SU-DHL-6 (cell line): Measurements from ENCODE around the gene RACGAP1.

Experiments used
- CTCF ChIP-seq: fragments of 200-600 bp; sonication (generic); IDR thresholded peaks from one replicate; pipeline ENCODE4 v1.5.1; 2017; ENCODE audit warnings: antibody characterized with exemption, mild to moderate bottlenecking, low read length, moderate library complexity; ENCODE audit not compliant: insufficient read depth, poor library complexity, severe bottlenecking
- EZH2phosphoT487 ChIP-seq: fragments of 200-600 bp; sonication (generic), shearing (Covaris generic); conservative IDR thresholded peaks from 2 replicates; pipeline ENCODE4 v1.6.1; 2018; ENCODE audit warnings: mild to moderate bottlenecking, antibody characterized with exemption, low read length, moderate library complexity, mixed read lengths

GRCh38 chr12:49961993-49962764, 63.1 kb downstream of the RACGAP1 start:
- TF ChIP-seq CTCF (no peak), EZH2phosphoT487 (no peak)
